Coronary artery (tissue), 2 donors: ENCODE measurements around the gene LMX1A.

ENCODE experiments used
- DNase-seq: peaks from one replicate; pipeline ENCODE4 v3.0.0-alpha.2; 2017; ENCODE audit warnings: low spot score
- H3K27ac ChIP-seq, 2 donors: fragments of 200-600 bp; sonication (generic); one replicate each; pipeline ENCODE4 v1.5.1; 2016 to 2019
- H3K4me3 ChIP-seq: fragments of 200-600 bp; sonication (generic); 2 replicates; pipeline ENCODE4 v1.5.1; 2016; ENCODE audit warnings: mild to moderate bottlenecking, moderate library complexity
- TF ChIP-seq, protein P1 (sequence below): fragments of 200-600 bp; sonication (generic); IDR thresholded peaks from one replicate; pipeline ENCODE4 v1.5.1; 2019; ENCODE audit warnings: antibody characterized with exemption

Gene LMX1A

DNA sequence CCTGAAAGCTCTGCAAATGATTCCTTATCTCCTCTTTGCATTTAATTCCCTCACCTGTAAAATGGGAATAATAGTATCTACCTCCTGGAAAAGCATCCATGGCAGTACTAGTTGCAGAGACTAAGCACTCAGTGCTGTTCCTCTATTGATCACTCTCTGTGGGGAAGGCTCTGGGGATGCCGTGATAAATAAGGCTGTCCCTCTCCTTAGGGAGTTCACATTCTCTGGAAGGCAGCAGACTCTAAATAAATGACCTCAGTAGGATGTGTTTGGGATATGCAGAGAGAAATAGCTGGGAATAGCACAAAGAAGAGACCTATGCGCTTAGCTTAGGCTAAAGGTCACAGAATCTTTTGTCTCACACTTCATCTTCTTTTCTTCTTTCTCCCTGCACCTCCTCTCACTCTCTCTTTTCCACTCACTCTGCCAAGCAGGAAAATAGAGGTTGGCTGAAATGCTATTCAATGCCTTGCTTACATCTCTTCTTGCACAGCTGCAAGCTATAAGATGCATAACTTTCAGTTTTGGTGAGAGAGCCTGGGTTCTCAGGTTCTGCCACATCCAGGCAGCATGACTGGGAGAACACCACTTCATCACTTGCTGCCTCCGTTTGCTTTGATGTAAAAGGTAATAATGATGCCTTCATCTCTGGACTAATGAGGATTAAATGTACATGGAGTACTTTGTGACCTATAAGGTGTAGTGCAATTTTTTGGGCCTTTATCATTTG, 101.5 kb downstream of the LMX1A start:
- H3K27ac ChIP-seq, result no peak overlapping the region
- TF ChIP-seq, protein P1, sequence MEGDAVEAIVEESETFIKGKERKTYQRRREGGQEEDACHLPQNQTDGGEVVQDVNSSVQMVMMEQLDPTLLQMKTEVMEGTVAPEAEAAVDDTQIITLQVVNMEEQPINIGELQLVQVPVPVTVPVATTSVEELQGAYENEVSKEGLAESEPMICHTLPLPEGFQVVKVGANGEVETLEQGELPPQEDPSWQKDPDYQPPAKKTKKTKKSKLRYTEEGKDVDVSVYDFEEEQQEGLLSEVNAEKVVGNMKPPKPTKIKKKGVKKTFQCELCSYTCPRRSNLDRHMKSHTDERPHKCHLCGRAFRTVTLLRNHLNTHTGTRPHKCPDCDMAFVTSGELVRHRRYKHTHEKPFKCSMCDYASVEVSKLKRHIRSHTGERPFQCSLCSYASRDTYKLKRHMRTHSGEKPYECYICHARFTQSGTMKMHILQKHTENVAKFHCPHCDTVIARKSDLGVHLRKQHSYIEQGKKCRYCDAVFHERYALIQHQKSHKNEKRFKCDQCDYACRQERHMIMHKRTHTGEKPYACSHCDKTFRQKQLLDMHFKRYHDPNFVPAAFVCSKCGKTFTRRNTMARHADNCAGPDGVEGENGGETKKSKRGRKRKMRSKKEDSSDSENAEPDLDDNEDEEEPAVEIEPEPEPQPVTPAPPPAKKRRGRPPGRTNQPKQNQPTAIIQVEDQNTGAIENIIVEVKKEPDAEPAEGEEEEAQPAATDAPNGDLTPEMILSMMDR, result no peak
- no peak overlapping the region for H3K4me3 ChIP-seq
- DNase-seq, result no peak

DNA sequence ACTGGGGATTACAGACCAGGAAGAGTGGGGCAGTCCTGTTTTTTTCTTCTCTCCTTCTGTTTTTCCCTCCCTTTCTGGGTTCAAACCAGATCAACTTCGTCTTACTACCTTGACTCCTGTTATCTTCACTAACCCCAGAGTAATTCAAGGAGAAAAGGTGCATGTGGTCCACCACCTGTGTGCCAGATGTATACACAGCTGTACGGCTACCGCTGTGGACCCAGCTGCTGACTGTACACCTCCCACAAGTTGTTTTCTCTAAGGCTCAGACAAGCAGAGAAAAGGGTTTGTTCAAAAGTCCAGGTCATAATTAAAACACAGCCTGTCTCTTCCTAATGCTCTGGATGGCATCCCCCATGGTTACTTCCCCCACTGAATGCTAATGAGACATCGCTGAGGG, 102.1 kb downstream of the LMX1A start:
- no peak for DNase-seq
- H3K4me3 ChIP-seq, result no peak overlapping the region
- no peak overlapping the region for H3K27ac ChIP-seq
- TF ChIP-seq, protein P1, result no peak

DNA sequence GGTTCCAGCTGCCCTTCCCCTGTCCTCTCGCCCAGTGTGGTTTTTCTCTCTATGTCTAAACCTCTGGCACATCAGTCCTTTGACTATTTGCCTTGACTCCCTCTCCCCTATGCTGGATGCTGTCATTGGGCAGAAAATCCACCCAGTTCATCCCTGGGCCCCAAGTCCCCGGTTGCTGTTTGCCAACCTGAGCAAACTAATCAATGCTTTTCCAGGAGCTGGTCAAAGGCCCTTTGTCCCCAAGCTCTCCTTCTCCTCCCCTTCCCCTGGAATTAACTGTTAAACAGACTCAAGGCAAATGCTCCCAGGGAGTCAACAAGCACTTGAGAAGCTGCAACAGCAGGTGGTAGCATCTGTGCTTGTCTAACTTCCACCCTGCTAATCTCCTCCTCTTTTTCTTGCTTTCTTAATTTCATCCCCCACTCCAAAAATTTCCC, 102.7 kb downstream of the LMX1A start:
- TF ChIP-seq, protein P1, result no peak
- no peak overlapping the region for H3K27ac ChIP-seq
- no peak for DNase-seq
- H3K4me3 ChIP-seq, result no peak overlapping the region

DNA sequence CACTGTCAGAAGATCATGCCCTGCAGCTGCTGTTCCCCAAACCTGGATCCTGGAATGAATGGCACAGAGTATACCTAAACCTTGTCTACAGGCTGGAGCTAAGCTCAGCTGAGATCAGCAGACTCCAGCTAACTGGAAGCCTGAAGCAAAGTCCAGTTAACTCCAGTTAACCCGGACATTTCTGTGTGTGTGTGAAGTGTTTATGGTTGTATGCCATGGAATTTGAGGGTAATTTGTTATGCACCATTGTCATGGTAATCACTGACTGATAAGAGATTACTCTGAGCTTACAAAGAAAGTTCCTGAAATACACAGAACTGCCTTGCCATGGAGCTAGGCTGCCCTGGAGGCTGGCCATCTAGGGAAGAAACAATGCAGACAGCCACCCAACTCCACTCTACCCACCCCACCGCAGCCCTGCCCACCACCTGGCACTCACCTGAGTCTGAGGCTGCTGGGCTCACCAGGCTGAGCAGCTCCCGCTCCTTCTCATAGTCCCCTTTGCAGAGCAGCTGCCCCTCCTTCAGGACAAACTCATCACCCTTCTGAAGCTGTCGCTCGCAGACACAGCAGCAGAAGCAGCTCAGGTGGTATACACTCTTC, 107.4 kb downstream of the LMX1A start:
- TF ChIP-seq, protein P1, result no peak

DNA sequence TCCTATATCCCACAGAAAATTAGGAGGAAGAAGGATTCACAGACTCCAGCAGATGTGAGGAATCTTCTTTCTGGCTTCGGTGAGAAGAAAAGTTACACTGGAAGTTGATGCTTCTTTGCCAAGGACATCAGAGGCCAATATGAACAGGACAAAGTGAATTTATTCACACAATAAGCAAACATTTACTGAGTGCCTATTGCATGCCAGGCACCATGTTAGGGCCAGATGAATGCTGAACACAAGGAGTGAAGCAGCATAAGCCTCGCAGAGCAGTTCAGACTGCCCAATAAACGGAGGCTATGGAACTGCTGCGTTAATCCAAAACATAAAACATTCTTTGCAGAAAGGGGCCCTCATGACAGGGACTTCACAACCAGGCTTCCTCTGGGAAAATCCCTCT, 114.6 kb downstream of the LMX1A start:
- no peak overlapping the region for H3K4me3 ChIP-seq
- H3K27ac ChIP-seq, result no peak overlapping the region
- DNase-seq, result no peak
- TF ChIP-seq, protein P1, result no peak

More for the DNA sequence above, 107.4 kb downstream of the LMX1A start:
- Histone ChIP-seq H3K27ac (no peak overlapping the region), H3K4me3 (no peak overlapping the region)
- DNase-seq, result no peak

DNA sequence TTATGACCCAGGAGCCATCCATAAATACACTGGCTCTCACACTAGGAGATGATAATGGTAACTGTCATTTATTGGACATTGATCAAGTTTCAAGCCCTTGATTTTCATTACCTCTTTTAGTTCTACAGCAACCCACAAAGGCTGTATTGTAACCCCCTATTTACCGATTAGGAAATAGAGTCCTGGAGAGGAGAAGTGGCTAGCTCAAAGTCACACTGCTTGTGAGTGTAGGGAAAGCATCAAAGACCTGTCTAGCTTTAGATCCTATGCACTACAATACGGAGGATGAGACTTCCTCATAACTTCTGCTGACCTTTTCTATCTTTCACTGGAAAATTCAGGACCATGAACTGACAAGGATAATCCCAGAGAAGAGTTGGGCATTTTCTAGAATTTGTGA, 115.2 kb downstream of the LMX1A start:
- TF ChIP-seq, protein P1, result no peak
- no peak overlapping the region for H3K4me3 ChIP-seq
- DNase-seq, result no peak
- no peak overlapping the region for H3K27ac ChIP-seq

DNA sequence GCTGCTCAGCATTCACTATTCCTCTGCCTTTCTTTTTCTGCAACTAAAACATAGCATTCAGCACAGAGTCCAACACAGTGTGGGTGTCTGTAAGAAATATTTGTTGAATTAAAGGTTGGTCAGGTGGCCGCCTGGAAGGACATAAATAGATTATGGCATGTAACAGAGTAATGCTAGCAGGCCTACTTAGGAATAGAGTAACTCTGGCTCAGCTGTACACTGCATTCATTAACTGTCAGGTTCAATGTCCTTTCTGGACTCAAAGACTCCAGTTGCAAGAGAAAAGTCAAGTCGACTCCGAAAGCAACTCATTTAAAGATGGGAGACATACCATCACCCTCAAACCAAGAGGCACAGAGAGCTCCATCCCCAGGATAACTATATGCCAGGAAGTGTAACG, 116.0 kb downstream of the LMX1A start:
- TF ChIP-seq, protein P1, result no peak
- DNase-seq, result no peak

More for the DNA sequence above, 116.0 kb downstream of the LMX1A start:
- Histone ChIP-seq H3K4me3 (no peak overlapping the region), H3K27ac (no peak overlapping the region)
